Omental fat pad (tissue), 4 donors: Measurements from ENCODE around the gene EPHA3. TPM values are rescaled to one million over a fixed set of nuclear protein-coding genes. Genes with fewer than 3 reads are reported as not detected.

Source experiments
- ATAC-seq: fragments of 150-250 bp; one replicate; pipeline ENCODE4 v1.9.1; 2016; ENCODE audit warnings: mild to moderate bottlenecking, moderate library complexity; ENCODE audit not compliant: low FRiP score
- DNase-seq: peaks from one replicate; pipeline ENCODE4 v3.0.0-alpha.2; 2019; ENCODE audit warnings: low spot score
- total RNA-seq, 4 donors: library from RNA; depleted of rRNA; stranded (reverse); fragments of >200 nt; gene quantifications; one replicate each; pipeline ENCODE4 v1.1.0, GENCODE V29; 2016
- TF ChIP-seq, protein P1 (sequence below), 3 donors: fragments of 450-650 bp; IDR thresholded peaks; one replicate each; pipeline ENCODE4 v1.5.1; 2016 to 2017; ENCODE audit warnings: antibody characterized with exemption in 3 of 3, mild to moderate bottlenecking in 3 of 3, moderate library complexity in 2 of 3

EPHA3 gene
- total RNA-seq, 4 donors from 2014 or later, result 2.8 to 15.3 (median 4.9) TPM

DNA sequence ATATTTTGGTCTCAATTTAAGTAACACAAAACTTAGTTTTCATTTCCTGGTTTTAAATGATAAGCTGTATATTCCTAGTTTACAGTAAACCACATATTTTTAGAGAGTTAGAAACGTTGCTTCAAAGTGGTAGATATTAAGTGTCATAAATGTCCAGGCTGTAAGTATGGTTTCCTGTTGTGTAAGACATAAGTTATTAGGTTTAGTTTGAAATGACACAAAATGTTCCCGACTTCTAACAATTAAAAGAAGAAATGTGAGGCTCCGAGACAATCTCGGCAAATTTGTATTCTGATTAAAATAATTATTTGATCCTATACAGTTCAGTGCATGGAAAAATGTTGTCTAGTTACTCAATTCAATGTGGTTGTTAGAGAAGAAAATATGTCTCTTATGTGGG lies 387.3 kb downstream of the EPHA3 start:
- ATAC-seq (no peak), DNase-seq (no peak)
- TF ChIP-seq, protein P1, sequence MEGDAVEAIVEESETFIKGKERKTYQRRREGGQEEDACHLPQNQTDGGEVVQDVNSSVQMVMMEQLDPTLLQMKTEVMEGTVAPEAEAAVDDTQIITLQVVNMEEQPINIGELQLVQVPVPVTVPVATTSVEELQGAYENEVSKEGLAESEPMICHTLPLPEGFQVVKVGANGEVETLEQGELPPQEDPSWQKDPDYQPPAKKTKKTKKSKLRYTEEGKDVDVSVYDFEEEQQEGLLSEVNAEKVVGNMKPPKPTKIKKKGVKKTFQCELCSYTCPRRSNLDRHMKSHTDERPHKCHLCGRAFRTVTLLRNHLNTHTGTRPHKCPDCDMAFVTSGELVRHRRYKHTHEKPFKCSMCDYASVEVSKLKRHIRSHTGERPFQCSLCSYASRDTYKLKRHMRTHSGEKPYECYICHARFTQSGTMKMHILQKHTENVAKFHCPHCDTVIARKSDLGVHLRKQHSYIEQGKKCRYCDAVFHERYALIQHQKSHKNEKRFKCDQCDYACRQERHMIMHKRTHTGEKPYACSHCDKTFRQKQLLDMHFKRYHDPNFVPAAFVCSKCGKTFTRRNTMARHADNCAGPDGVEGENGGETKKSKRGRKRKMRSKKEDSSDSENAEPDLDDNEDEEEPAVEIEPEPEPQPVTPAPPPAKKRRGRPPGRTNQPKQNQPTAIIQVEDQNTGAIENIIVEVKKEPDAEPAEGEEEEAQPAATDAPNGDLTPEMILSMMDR (IDR thresholded peaks at IDR 0.05), result no peak

DNA sequence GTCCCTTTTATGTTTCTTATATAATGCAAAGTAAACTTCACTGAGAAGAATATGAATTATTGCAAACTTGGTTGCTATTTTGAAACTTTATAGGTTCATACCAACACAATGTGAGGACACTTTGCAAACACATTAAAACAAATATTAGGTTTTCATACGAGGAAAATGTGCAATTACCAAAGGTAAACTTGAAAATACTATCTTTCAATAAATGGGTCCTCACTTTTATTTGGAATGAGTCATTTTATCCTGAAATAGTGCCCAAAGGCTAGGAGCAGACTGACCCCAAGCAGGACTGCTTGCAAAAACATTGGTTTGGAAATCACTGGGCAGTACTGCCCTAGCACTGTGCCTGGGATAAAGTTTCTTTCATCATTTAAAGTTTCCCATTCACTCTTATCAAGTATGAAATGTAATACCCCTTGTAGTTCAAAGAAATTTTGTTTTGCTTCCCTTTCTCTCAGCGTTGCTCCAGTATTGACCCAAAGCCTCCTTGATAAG lies 396.5 kb downstream of the EPHA3 start:
- DNase-seq (no peak), ATAC-seq (no peak)
- TF ChIP-seq, protein P1 (IDR thresholded peaks at IDR 0.05), result no peak

DNA sequence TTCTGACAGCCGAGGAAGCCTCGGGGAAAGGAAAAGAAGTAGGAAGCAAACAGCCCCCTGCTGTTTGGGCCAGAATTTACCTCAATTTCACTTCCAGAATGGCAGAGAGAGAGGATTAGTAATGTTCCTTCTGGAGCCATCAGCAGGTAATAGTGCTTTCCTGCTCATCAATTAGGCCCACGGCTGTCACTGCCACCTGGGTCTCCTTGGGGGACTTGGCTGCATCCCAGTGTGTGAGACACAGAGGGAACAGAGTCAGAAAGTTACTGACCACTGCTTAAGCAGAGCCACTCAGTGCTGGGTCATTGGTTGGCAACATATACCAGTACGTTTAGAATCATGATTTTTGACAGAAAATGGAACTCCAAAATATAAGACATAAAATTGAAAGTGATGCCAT lies 397.0 kb downstream of the EPHA3 start:
- TF ChIP-seq, protein P1 (IDR thresholded peaks at IDR 0.05), result no peak
- no peak for ATAC-seq
- DNase-seq, result no peak

DNA sequence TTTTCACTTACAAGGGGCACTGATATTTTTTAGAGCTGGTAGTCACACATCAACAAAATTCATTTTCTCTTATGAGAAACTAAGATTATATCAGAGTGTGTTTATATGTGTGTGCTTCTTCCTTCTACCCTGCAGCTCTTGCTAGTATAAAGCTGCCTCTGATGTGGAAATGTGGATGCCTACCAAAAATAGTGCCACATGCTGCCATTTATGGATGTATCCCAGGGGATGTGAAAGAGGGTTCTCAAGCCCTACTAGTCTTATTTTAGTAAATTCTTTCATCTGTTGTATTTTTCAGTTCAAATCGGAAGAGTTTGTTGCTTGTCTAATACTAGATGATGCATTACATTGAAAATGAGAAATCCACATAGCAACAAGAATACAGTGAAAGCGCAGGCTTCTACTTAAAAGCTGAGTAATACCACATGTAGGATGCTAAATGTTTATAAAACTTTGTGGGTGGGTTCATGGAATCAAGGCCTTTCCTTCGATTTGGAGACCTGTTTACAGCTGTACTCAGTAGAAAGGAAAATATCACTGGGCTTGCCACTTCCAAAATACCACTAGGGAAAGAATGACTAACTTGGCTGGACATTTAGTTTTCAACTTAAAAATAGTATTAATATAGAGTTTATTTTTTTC lies 399.2 kb downstream of the EPHA3 start:
- DNase-seq, result no peak
- TF ChIP-seq, protein P1 (IDR thresholded peaks at IDR 0.05), result no peak
- ATAC-seq, result no peak

DNA sequence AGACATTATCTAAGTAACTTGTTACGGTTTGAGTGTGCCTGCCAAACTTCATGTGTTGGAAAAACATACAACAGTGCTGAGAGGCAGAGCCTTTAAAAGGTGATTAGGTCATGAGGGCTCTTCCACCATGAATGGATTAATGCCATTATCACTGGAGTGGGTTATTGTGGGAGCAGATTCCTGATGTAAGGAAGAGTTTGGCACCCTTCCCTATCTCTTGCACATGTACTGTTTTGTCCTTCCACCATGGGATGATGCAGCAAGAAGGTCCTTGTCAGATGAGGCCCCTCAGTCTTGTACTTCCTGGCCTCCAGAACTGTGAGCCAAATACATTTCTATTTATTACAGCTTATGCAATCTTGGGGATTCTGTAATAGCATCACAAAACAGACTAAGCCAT lies 413.9 kb downstream of the EPHA3 start:
- ATAC-seq (no peak), DNase-seq (no peak)
- TF ChIP-seq, protein P1 (IDR thresholded peaks at IDR 0.05), result no peak

DNA sequence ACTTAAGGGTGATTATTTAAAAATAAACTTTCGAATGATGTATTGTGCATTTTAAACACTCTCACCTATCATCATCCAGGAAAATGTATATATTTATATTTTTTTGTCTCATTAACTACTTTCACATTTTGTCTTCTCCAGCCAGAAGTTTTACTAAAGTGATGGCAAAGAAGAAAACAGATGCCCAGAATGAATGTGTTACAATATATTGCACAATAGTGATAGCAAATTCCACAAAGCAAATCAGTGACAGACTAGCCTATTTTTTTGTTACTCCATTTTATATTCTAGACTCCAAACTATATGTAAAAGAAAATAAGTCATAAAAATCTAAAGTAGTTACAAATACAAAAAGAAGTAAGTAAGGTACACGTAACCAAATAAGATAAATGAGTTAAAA lies 414.7 kb downstream of the EPHA3 start:
- TF ChIP-seq, protein P1 (IDR thresholded peaks at IDR 0.05), result no peak
- ATAC-seq, result no peak
- DNase-seq, result no peak

DNA sequence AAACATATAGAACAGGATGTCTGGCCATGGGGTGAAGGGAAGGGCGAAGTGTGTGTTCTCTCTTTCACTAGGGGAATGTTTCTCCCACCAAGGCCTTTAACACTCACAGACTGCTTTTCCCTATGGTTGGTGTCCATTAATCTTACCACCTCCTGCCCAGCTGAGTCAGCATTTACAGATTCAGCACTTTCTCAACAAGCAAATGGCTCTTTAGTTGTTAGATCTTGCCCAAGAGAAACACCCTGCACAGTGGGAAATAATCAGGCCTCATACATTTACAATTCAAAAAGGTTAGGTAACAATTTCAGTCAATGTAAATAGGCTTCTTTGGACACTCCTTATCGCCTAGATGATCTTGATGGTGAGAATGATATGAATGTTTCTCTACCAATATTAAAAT lies 418.2 kb downstream of the EPHA3 start:
- ATAC-seq (no peak), DNase-seq (no peak)
- TF ChIP-seq, protein P1 (IDR thresholded peaks at IDR 0.05), result no peak
